PC-9 (cell line): Measurements from ENCODE around the gene SYNGR4. TPM values are rescaled to one million over a fixed set of nuclear protein-coding genes. Genes with fewer than 3 reads are reported as not detected.

Experiments used
- BruUV-seq: library from RNA; stranded (reverse); fragments of 400-500 nt; replicated peaks from 2 replicates; lab custom pipeline; 2021; lab: Mats Ljungman, UMichigan
- CTCF ChIA-PET: fragments of 300-600 bp; sonication (Branson Sonifier 250); formaldehyde crosslinking; loops from one replicate; lab custom pipeline; 2022; ENCODE audit warnings: antibody characterized with exemption; lab: Charles Lee
- POLR2A ChIA-PET: fragments of 300-600 bp; sonication (Branson Sonifier 250); formaldehyde crosslinking; loops from one replicate; lab custom pipeline; 2022; ENCODE audit warnings: antibody characterized with exemption; ENCODE audit not compliant: unreplicated experiment; lab: Charles Lee
- DNase-seq, 2 experiments: peaks; one replicate each; pipeline versions ENCODE4 v3.0.0 to v3.0.0-alpha.2; 2015 to 2022; ENCODE audit warnings: mixed read lengths in 1 of 2
- H2AFZ ChIP-seq: fragments of 200-600 bp; sonication (generic); 2 replicates; pipeline ENCODE4 v1.8.1; 2017; ENCODE audit warnings: antibody characterized with exemption
- H3F3A ChIP-seq: fragments of 200-600 bp; sonication (generic); 2 replicates; pipeline ENCODE4 v1.8.1; 2017; ENCODE audit warnings: antibody characterized with exemption, mild to moderate bottlenecking, low read depth; ENCODE audit not compliant: insufficient read depth
- H3K27ac ChIP-seq: fragments of 200-600 bp; sonication (generic); 2 replicates; pipeline ENCODE4 v1.6.1; 2016; ENCODE audit warnings: mixed run types
- H3K27me3 ChIP-seq: fragments of 200-600 bp; sonication (generic); 2 replicates; pipeline ENCODE4 v1.6.1; 2016; ENCODE audit warnings: low read depth, mixed run types; ENCODE audit not compliant: insufficient read depth
- H3K36me3 ChIP-seq: fragments of 200-600 bp; sonication (generic); 2 replicates; pipeline ENCODE4 v1.6.1; 2016; ENCODE audit warnings: low read depth, mixed run types
- H3K4me1 ChIP-seq: fragments of 200-600 bp; sonication (generic); replicated peaks from 2 replicates; pipeline ENCODE4 v1.6.1; 2016; ENCODE audit warnings: mixed run types; ENCODE audit not compliant: insufficient read depth
- H3K4me2 ChIP-seq: fragments of 200-600 bp; sonication (generic); 2 replicates; pipeline ENCODE4 v1.6.1; 2017; ENCODE audit warnings: mixed run types
- H3K4me3 ChIP-seq: fragments of 200-600 bp; sonication (generic); 2 replicates; pipeline ENCODE4 v1.6.1; 2016; ENCODE audit warnings: mixed run types
- H3K79me2 ChIP-seq: fragments of 200-600 bp; sonication (generic); 2 replicates; pipeline ENCODE4 v1.6.1; 2017; ENCODE audit warnings: low read depth, mixed run types
- H3K9me2 ChIP-seq: fragments of 200-600 bp; sonication (generic); 2 replicates; pipeline ENCODE4 v1.8.1; 2017; ENCODE audit warnings: mild to moderate bottlenecking; ENCODE audit not compliant: insufficient read depth
- H3K9me3 ChIP-seq: fragments of 200-600 bp; sonication (generic); 2 replicates; pipeline ENCODE4 v1.8.1; 2016; ENCODE audit warnings: low read depth; ENCODE audit not compliant: insufficient read depth
- H4K20me1 ChIP-seq: fragments of 200-600 bp; sonication (generic); 2 replicates; pipeline ENCODE4 v1.8.1; 2017; ENCODE audit not compliant: insufficient read depth
- CTCF ChIP-seq: fragments of 200-600 bp; sonication (generic); conservative IDR thresholded peaks from 2 replicates; pipeline ENCODE4 v1.6.1; 2017; ENCODE audit warnings: mixed run types, antibody characterized with exemption, mild to moderate bottlenecking, moderate library complexity
- EZH2 ChIP-seq: fragments of 200-600 bp; sonication (generic); IDR thresholded peaks from 2 replicates; pipeline ENCODE4 v1.8.0; 2017; ENCODE audit warnings: antibody characterized with exemption, low read depth
- intact Hi-C: fragments of 100-400 bp; cut with micrococcal nuclease; formaldehyde crosslinking; loops from one replicate; pipeline ENCODE4 v1.10.0; 2022; ENCODE audit not compliant: unreplicated experiment
- total RNA-seq: library from RNA; stranded (reverse); gene quantifications from 2 replicates; pipeline ENCODE4 v1.2.3, GENCODE V29; 2021

The SYNGR4 gene
- total RNA-seq, 1 experiment from 2014 or later = 1.3 TPM

- Histone ChIP-seq H3K4me1 (peaks cover 15% of the 10 kb centered on the region), H3K9me3 (no peaks in the 10 kb centered on the region), H3K4me3 (no peak overlapping the region), H3K4me2 (no peak overlapping the region; the same call in 1 of the 2 replicates), H3K27ac (no peak overlapping the region), H3K36me3 (no peaks in the 10 kb centered on the region), H4K20me1 (peaks cover 61% of the 10 kb centered on the region), H3F3A (peaks cover 17% of the 10 kb centered on the region; the same call in 1 of the 2 replicates), H2AFZ (no peak overlapping the region), H3K27me3 (no peaks in the 10 kb centered on the region), H3K79me2 (peaks cover 87% of the 10 kb centered on the region), H3K9me2 (no peaks in the 10 kb centered on the region)
- DNase-seq = no peak
- no TSS peak for BruUV-seq
- CTCF ChIA-PET = no interaction called here
- no peak for TF ChIP-seq EZH2
- no peak for TF ChIP-seq CTCF
- intact Hi-C loops = no loop called here
- POLR2A ChIA-PET = no interaction called here
Observed at GRCh38 chr19:48405010-48405659, 41.0 kb downstream of the SYNGR4 start.

- Histone ChIP-seq H3K27me3 (no peaks in the 10 kb centered on the region), H3K4me3 (no peak overlapping the region), H3K4me1 (peaks cover 9% of the 10 kb centered on the region), H3K27ac (no peak overlapping the region), H4K20me1 (peaks cover 54% of the 10 kb centered on the region), H3K9me3 (no peaks in the 10 kb centered on the region), H3K9me2 (no peaks in the 10 kb centered on the region), H2AFZ (no peak overlapping the region), H3K36me3 (no peaks in the 10 kb centered on the region), H3K4me2 (no peak overlapping the region; the same call in 1 of the 2 replicates), H3F3A (peaks cover 10% of the 10 kb centered on the region; the same call in 1 of the 2 replicates), H3K79me2 (peaks cover 80% of the 10 kb centered on the region)
- no TSS peak for BruUV-seq
- intact Hi-C loops = no loop called here
- CTCF ChIA-PET = no interaction called here
- DNase-seq = peak in 1 of 2 experiments; percentile 51
- POLR2A ChIA-PET = no interaction called here
- TF ChIP-seq CTCF (no peak), EZH2 (no peak)
Observed at GRCh38 chr19:48405850-48406249, 41.7 kb downstream of the SYNGR4 start.

- peaks cover 38% of the 10 kb centered on the region for H3F3A ChIP-seq
- no peak overlapping the region for H2AFZ ChIP-seq
- CTCF ChIA-PET = interaction anchor here (0.6 to 0.7 kb wide), 3 partner anchors 21 to 158 kb away, joined by 5 to 7 read pairs (median 6); partner anchors contain the start of genes CARD8 and GRIN2D
- H4K20me1 ChIP-seq = peaks cover 41% of the 10 kb centered on the region
- no peaks in the 10 kb centered on the region for H3K9me3 ChIP-seq
- H3K4me1 ChIP-seq = peaks cover 7% of the 10 kb centered on the region; the same call in 1 of the 2 replicates
- H3K9me2 ChIP-seq = no peaks in the 10 kb centered on the region
- no TSS peak for BruUV-seq
- no peaks in the 10 kb centered on the region for H3K27me3 ChIP-seq
- no peak overlapping the region for H3K4me2 ChIP-seq
- peak in 1 of 2 experiments; percentile 56 for DNase-seq
- H3K27ac ChIP-seq = no peak overlapping the region
- peaks cover 26% of the 10 kb centered on the region for H3K79me2 ChIP-seq
- POLR2A ChIA-PET = no interaction called here
- intact Hi-C loops = no loop called here
- TF ChIP-seq CTCF (no peak), EZH2 (no peak)
- H3K4me3 ChIP-seq = no peak overlapping the region
- H3K36me3 ChIP-seq = peaks cover 26% of the 10 kb centered on the region
Observed at GRCh38 chr19:48413879-48414587, 49.9 kb downstream of the SYNGR4 start.
